ENCODE results near the gene PCSK4. TPM values are rescaled to one million over a fixed set of nuclear protein-coding genes. Genes with fewer than 3 reads are reported as not detected.

PCSK4 gene
- total and polyA plus RNA-seq, 2 of the 13 experiments (the other 11 are each of a cell fraction or from before 2014, with no cell fraction given) = 2.0 to 2.7 TPM

- TF ChIP-seq ZNF713 (CRISPR knock-in tag; IDR thresholded peaks at IDR 0.05) = no peak
- no peak for TF ChIP-seq SPEN (CRISPR knock-in tag; IDR thresholded peaks at IDR 0.05; ENCODE audit: low read depth)
- 0 out of 2 replicates have a peak, but pooled peaks have one; percentile 37 for TF ChIP-seq ARNTL (CRISPR knock-in tag; IDR thresholded peaks at IDR 0.05)
- peak; percentile 88 for TF ChIP-seq BHLHE40 (IDR thresholded peaks at IDR 0.05; ENCODE audit: low read length)
- TF ChIP-seq ZNF281 (CRISPR knock-in tag; IDR thresholded peaks at IDR 0.05; ENCODE audit: borderline replicate concordance) = no peak
- no peak for TF ChIP-seq CSRNP2 (CRISPR knock-in tag; conservative IDR thresholded peaks at IDR 0.05; ENCODE audit: low read depth)
- no peak for TF ChIP-seq ZNF260 (CRISPR knock-in tag; IDR thresholded peaks at IDR 0.05; ENCODE audit: borderline replicate concordance, low read depth)
- TF ChIP-seq ZNF280D (CRISPR knock-in tag; IDR thresholded peaks at IDR 0.05) = no peak
- no peak for TF ChIP-seq ZNF619 (CRISPR knock-in tag; IDR thresholded peaks at IDR 0.05)
- no peak for TF ChIP-seq RBM39 (IDR thresholded peaks at IDR 0.05; ENCODE audit: low read depth, low read length, poor library complexity, severe bottlenecking)
- no peak for TF ChIP-seq SIX4 (CRISPR knock-in tag; IDR thresholded peaks at IDR 0.05)
- no peak for TF ChIP-seq HHEX (CRISPR knock-in tag; IDR thresholded peaks at IDR 0.05)
- TF ChIP-seq ZBTB2 (CRISPR knock-in tag; IDR thresholded peaks at IDR 0.05; ENCODE audit: low read depth) = no peak
- peak; percentile 21; the same call in 1 of the 2 replicates for TF ChIP-seq FOSL2 (CRISPR knock-in tag; IDR thresholded peaks at IDR 0.05)
- TF ChIP-seq ZNF770 (CRISPR knock-in tag; IDR thresholded peaks at IDR 0.05) = peak; percentile 78
These were observed 30.1 kb upstream of the PCSK4 start (continued) for GRCh38 chr19:1520203-1520780.

All from HepG2 (cell line).